GM12874 (cell line): ENCODE results near the gene SNX15.

Experiments
- CTCF ChIP-seq: IDR thresholded peaks from 2 replicates; pipeline ENCODE4 v1.5.1; 2011; ENCODE audit warnings: low read depth, mild to moderate bottlenecking, control low read depth, low read length, moderate library complexity; ENCODE audit not compliant: insufficient read depth

SNX15 gene

GRCh38 chr11:65053827-65054508, 26.7 kb downstream of the SNX15 start:
- no peak for TF ChIP-seq CTCF

- no peak for TF ChIP-seq CTCF
Observed at GRCh38 chr11:65055538-65055937, 28.3 kb downstream of the SNX15 start.

- TF ChIP-seq CTCF, result no peak
Observed at GRCh38 chr11:65056999-65057398, 29.8 kb downstream of the SNX15 start.

GRCh38 chr11:65057526-65057925, 30.3 kb downstream of the SNX15 start:
- TF ChIP-seq CTCF, result no peak

- no peak for TF ChIP-seq CTCF
Observed at GRCh38 chr11:65058012-65058411, 30.8 kb downstream of the SNX15 start.

GRCh38 chr11:65058419-65059054, 31.3 kb downstream of the SNX15 start, which contains the start of gene NAALADL1:
TSS of gene NAALADL1 (minus strand) at chr11:65058553. CDS start at chr11:65058521, 32 bp downstream.
- TF ChIP-seq CTCF, result no peak

- no peak for TF ChIP-seq CTCF
Observed at GRCh38 chr11:65059523-65059922, 32.3 kb downstream of the SNX15 start.
